IPS-11a (cell line): Measurements from ENCODE around the gene BBLN.
"Not testable (repeated sequence)": the region's sequence is repeated elsewhere in the genome, so short reads cannot be mapped to it uniquely, and the experiment has no call there.

Experiments
- H3K4me3 ChIP-seq: one replicate; pipeline ENCODE4 v1.5.1; 2013; ENCODE audit warnings: low read depth, low read length, control low read depth

BBLN gene

GRCh38 chr9:128162215-128163026, 2.4 kb downstream of the BBLN start:
- no peak overlapping the region for H3K4me3 ChIP-seq

GRCh38 chr9:128163027-128163515, 3.0 kb downstream of the BBLN start:
- H3K4me3 ChIP-seq = no peak overlapping the region

- H3K4me3 ChIP-seq = no peak overlapping the region
Measured at GRCh38 chr9:128163523-128164306, 3.6 kb downstream of the BBLN start.

GRCh38 chr9:128164307-128164885, 4.3 kb downstream of the BBLN start:
- no peak overlapping the region for H3K4me3 ChIP-seq

GRCh38 chr9:128166169-128166568, 6.1 kb downstream of the BBLN start:
- no peak overlapping the region for H3K4me3 ChIP-seq

GRCh38 chr9:128167209-128167608, 7.1 kb downstream of the BBLN start:
- H3K4me3 ChIP-seq = no peak overlapping the region

- H3K4me3 ChIP-seq = no peak overlapping the region
Measured at GRCh38 chr9:128168731-128169308, 8.8 kb downstream of the BBLN start.

- H3K4me3 ChIP-seq = no peak overlapping the region
Measured at GRCh38 chr9:128169492-128169891, 9.4 kb downstream of the BBLN start.

- H3K4me3 ChIP-seq = no peak overlapping the region
Measured at GRCh38 chr9:128169925-128170324, 9.9 kb downstream of the BBLN start.

GRCh38 chr9:128174062-128174461, 14.0 kb downstream of the BBLN start:
- no peak overlapping the region for H3K4me3 ChIP-seq

GRCh38 chr9:128175102-128175563, 15.1 kb downstream of the BBLN start:
- H3K4me3 ChIP-seq = no peak overlapping the region

GRCh38 chr9:128175726-128176125, 15.7 kb downstream of the BBLN start:
- H3K4me3 ChIP-seq = no peak overlapping the region

- H3K4me3 ChIP-seq = no peak overlapping the region
Measured at GRCh38 chr9:128178806-128179431, 18.9 kb downstream of the BBLN start.

GRCh38 chr9:128180001-128180400, 19.9 kb downstream of the BBLN start:
- no peak overlapping the region for H3K4me3 ChIP-seq

GRCh38 chr9:128180447-128180846, 20.4 kb downstream of the BBLN start:
- no peak overlapping the region for H3K4me3 ChIP-seq

GRCh38 chr9:128181480-128181879, 21.4 kb downstream of the BBLN start:
- H3K4me3 ChIP-seq = not testable (repeated sequence)

- H3K4me3 ChIP-seq = no peak overlapping the region
Measured at GRCh38 chr9:128182893-128183588, 23.0 kb downstream of the BBLN start.

GRCh38 chr9:128185979-128186965, 26.2 kb downstream of the BBLN start:
- no peak overlapping the region for H3K4me3 ChIP-seq

- no peak overlapping the region for H3K4me3 ChIP-seq
Measured at GRCh38 chr9:128187361-128187760, 27.3 kb downstream of the BBLN start.
